Astrocyte of the cerebellum (primary cell): Measurements from ENCODE around the gene NDUFS3.

ENCODE experiments used
- DNase-seq: peaks from one replicate; pipeline ENCODE4 v3.0.0-alpha.2; 2011; ENCODE audit warnings: low read depth
- H3K4me3 ChIP-seq: 2 replicates; pipeline ENCODE4 v1.5.1; 2011; ENCODE audit warnings: mild to moderate bottlenecking, low read depth, low read length, moderate library complexity
- in situ Hi-C: cut with HindIII; loops from 2 replicates; pipeline ENCODE4 v1.10.0; 2017; ENCODE audit warnings: low sequenced_read_pairs
- TF ChIP-seq, protein P1 (sequence below): IDR thresholded peaks from 2 replicates; pipeline ENCODE4 v1.5.1; 2012; ENCODE audit warnings: low read length, low read depth, moderate library complexity, mild to moderate bottlenecking; ENCODE audit errors: missing control alignments

The NDUFS3 gene

DNA sequence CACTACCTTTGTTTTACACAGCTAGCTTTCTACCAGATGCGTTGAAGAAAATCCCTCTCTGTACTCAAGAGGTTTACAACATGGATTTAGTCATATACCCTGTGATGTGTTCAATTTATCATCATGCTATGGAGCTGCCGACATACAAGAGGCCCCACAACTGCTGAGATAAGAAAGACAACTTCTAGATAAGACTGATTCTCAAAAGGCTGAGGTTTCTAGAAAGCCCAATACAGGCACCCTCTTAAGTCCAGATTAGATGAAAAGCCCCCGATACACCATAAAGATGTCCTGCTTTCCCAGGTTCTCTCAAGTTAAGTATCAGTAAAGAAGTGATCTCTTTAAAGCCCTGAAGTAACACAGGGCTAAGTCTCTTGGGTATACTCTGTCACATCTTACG lies 49.2 kb downstream of the NDUFS3 start:
- no peak for DNase-seq
- no peak overlapping the region for H3K4me3 ChIP-seq
- TF ChIP-seq, protein P1, sequence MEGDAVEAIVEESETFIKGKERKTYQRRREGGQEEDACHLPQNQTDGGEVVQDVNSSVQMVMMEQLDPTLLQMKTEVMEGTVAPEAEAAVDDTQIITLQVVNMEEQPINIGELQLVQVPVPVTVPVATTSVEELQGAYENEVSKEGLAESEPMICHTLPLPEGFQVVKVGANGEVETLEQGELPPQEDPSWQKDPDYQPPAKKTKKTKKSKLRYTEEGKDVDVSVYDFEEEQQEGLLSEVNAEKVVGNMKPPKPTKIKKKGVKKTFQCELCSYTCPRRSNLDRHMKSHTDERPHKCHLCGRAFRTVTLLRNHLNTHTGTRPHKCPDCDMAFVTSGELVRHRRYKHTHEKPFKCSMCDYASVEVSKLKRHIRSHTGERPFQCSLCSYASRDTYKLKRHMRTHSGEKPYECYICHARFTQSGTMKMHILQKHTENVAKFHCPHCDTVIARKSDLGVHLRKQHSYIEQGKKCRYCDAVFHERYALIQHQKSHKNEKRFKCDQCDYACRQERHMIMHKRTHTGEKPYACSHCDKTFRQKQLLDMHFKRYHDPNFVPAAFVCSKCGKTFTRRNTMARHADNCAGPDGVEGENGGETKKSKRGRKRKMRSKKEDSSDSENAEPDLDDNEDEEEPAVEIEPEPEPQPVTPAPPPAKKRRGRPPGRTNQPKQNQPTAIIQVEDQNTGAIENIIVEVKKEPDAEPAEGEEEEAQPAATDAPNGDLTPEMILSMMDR, result no peak
- in situ Hi-C loops, result no loop called here

DNA sequence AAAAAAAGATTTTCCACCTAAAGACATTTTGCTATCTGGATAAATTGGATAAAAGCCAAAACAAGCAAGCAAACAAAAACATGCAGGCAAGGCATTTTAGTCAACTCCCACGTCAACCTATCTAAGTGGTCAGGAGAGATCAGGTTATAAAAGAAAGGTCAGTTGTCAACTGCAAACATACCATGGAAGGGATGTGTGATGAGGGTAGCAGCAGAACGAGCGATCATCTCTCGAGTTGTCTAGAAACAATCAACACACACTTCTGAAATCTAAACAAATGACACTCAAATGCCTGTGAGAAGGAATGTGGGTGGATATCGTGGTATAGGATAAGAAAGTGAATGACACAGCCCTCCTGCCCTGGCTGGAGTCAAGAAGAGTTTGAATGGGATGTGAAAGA lies 52.6 kb downstream of the NDUFS3 start:
- no peak for DNase-seq
- in situ Hi-C loops, result no loop called here

More for the DNA sequence above, 52.6 kb downstream of the NDUFS3 start:
- TF ChIP-seq, protein P1, result no peak
- H3K4me3 ChIP-seq, result no peak overlapping the region
